ENCODE measurements around the gene VEGFB. TPM values are rescaled to one million over a fixed set of nuclear protein-coding genes. Genes with fewer than 3 reads are reported as not detected.

Gene VEGFB
- total RNA-seq, 4 donors from 2014 or later: 33.6 to 87.5 (median 58.2) TPM

DNA sequence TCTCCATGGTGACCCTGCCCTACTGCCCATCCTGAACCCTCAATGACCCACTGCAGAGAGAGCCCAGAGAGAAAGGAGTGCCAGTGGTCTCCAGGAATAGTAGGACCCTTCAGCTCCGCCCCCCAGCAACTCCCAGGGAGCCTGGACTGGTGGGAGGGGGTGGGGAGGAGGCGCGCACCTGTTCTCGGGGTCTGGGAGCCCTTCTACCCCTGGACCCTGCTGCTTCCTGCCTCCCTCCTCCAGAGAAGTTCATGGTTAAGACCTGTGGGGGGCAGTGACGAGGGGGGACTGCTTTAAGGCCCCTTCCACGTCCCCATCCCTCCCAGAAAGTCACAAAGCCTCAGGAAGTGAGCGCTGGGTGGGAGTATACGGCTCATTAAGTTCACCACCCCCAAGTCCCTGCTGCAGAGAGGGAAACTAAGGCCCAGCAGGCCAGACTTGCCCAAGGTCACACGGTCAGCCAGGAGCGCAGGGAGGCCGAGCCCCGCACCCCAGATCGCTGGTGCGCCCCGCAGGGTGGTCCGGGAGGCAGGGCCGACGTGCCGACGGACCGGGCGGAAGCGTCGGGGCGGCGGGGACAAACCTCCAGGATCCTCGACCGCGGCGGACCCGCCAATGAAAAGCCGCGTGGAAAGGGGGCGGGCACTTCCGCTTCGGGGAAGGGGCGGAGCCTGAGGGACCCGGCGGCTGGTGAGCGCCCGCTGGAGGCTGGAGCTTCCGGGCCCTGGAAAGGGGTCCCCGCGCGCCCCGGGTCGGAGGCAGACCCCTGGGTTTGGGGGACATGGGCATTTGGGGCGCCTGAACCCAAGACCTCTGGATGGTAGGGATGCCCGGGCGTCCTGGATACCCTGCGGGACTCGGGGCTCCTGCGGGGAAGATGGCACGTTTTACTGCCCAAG, 8.5 kb upstream of the VEGFB start, which contains the start of the genes NUDT22 and TRPT1:
TSS of gene NUDT22 (plus strand) at position 667 of the 899 bp plus-strand sequence. CDS start 379 bp downstream, outside the sequence.
TSS of gene TRPT1 (minus strand) at position 579 of the 899 bp plus-strand sequence. CDS start at position 253, 326 bp downstream.
- H3K27me3 ChIP-seq: no peaks in the 10 kb centered on the region
- peak; percentile 85 to 90 for DNase-seq
- intact Hi-C loops (cut with DNase I; ENCODE audit: low total_unique reads): loop anchor here (1.0 to 5.0 kb wide), 3 partner anchors 19 to 59 kb away; partner anchors contain the start of genes MACROD1 and STIP1

DNA sequence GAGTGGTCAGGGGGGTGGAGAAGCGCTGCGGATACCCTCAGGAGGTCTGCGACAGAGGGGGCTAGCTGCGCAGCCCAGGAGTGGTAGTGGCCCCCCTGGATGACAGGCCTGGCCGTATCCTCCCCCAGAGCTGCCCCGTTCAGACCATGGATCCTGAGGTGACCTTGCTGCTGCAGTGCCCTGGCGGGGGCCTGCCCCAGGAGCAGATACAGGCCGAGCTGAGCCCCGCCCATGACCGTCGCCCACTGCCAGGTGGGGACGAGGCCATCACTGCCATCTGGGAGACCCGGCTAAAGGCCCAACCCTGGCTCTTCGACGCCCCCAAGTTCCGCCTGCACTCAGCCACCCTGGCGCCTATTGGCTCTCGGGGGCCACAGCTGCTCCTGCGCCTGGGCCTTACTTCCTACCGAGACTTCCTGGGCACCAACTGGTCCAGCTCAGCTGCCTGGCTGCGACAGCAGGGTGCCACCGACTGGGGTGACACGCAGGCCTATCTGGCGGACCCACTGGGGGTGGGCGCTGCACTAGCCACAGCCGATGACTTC, 7.8 kb upstream of the VEGFB start:
- TF ChIP-seq, protein P1, sequence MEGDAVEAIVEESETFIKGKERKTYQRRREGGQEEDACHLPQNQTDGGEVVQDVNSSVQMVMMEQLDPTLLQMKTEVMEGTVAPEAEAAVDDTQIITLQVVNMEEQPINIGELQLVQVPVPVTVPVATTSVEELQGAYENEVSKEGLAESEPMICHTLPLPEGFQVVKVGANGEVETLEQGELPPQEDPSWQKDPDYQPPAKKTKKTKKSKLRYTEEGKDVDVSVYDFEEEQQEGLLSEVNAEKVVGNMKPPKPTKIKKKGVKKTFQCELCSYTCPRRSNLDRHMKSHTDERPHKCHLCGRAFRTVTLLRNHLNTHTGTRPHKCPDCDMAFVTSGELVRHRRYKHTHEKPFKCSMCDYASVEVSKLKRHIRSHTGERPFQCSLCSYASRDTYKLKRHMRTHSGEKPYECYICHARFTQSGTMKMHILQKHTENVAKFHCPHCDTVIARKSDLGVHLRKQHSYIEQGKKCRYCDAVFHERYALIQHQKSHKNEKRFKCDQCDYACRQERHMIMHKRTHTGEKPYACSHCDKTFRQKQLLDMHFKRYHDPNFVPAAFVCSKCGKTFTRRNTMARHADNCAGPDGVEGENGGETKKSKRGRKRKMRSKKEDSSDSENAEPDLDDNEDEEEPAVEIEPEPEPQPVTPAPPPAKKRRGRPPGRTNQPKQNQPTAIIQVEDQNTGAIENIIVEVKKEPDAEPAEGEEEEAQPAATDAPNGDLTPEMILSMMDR (IDR thresholded peaks at IDR 0.05 in 4 of 5, conservative IDR thresholded peaks at IDR 0.05 in 1 of 5): no peak
- TF ChIP-seq POLR2A (IDR thresholded peaks at IDR 0.05): peak in 1 of 2 donors; percentile 5
- Histone ChIP-seq H3K36me3 (no peaks in the 10 kb centered on the region), H3K9me3 (no peaks in the 10 kb centered on the region), H3K27ac (peak overlapping the region; percentile 95 to 99 (median 96)), H3K4me3 (peak overlapping the region; percentile 86 to 92 (median 88)), H3K4me1 (peaks cover 48 to 55% of the 10 kb centered on the region in 2 donors), H3K27me3 (no peaks in the 10 kb centered on the region)
- ATAC-seq: peak; percentile 32 to 48
- intact Hi-C loops (cut with DNase I; ENCODE audit: low total_unique reads): loop anchor here (1.0 to 5.0 kb wide), 3 partner anchors 19 to 59 kb away; partner anchors contain the start of genes MACROD1 and STIP1
- in situ Hi-C loops (cut with MboI; ENCODE audit: low sequenced_read_pairs in 4 of 4): no loop called here
- peak; percentile 41 to 74 for DNase-seq

More for the DNA sequence above, 8.5 kb upstream of the VEGFB start, which contains the start of the genes NUDT22 and TRPT1:
- Histone ChIP-seq H3K27ac (peak within 1 kb of the TSS; percentile 95 to 99 (median 96)), H3K4me3 (peak within 1 kb of the TSS; percentile 86 to 92 (median 88)), H3K36me3 (no peaks in the 10 kb centered on the region), H3K9me3 (no peaks in the 10 kb centered on the region), H3K4me1 (peaks cover 44 to 58% of the 10 kb centered on the region in 2 donors)
- TF ChIP-seq POLR2A (IDR thresholded peaks at IDR 0.05): peak; percentile 91 to 98
- TF ChIP-seq, protein P1 (IDR thresholded peaks at IDR 0.05 in 4 of 5, conservative IDR thresholded peaks at IDR 0.05 in 1 of 5): peak in 4 of 5 experiments; percentile 6 to 37 (median 32)
- in situ Hi-C loops (cut with MboI; ENCODE audit: low sequenced_read_pairs in 4 of 4): no loop called here
- peak; percentile 70 to 72 for ATAC-seq

DNA sequence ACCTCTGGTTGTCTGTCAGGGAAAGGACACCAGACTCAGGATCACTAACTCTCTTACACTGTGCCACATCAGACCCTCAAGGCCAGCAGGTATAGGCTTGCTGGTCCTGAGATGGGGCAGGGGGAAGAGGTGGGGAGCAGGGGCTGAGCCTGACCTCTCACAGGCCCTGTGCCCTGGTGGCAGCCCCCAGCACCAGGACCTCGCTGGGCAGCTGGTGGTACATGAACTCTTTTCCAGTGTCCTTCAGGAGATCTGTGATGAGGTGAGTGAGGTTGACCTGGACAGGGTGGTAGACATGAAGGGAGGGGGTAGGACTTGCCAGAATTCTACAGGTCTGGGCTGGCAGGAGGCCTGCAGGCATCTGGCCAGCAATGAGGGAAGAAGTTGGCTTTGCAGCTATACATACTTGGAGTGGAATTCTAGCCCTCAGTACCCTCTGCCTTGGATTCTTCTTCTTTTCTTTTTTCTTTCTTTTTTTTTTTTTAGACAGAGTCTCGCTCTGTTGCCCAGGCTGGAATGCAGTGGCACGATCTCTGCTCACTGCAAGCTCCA, 6.9 kb upstream of the VEGFB start:
- no peak for ATAC-seq
- no peaks in the 10 kb centered on the region for H3K36me3 ChIP-seq
- no peaks in the 10 kb centered on the region for H3K9me3 ChIP-seq
- TF ChIP-seq, protein P1 (IDR thresholded peaks at IDR 0.05 in 4 of 5, conservative IDR thresholded peaks at IDR 0.05 in 1 of 5): no peak
- TF ChIP-seq POLR2A (IDR thresholded peaks at IDR 0.05): no peak
- H3K27ac ChIP-seq: peak overlapping the region; percentile 95 to 99 (median 96)
- peaks cover 47 to 53% of the 10 kb centered on the region in 2 donors for H3K4me1 ChIP-seq
- no peaks in the 10 kb centered on the region for H3K27me3 ChIP-seq
- intact Hi-C loops (cut with DNase I; ENCODE audit: low total_unique reads) (loop anchor here (2.0 to 5.0 kb wide), 2 partner anchors 41 to 60 kb away; partner anchors contain the start of genes MACROD1 and STIP1), in situ Hi-C loops (cut with MboI; ENCODE audit: low sequenced_read_pairs in 4 of 4) (no loop called here)
- peak overlapping the region; percentile 86 to 92 (median 88) for H3K4me3 ChIP-seq
- DNase-seq: no peak

DNA sequence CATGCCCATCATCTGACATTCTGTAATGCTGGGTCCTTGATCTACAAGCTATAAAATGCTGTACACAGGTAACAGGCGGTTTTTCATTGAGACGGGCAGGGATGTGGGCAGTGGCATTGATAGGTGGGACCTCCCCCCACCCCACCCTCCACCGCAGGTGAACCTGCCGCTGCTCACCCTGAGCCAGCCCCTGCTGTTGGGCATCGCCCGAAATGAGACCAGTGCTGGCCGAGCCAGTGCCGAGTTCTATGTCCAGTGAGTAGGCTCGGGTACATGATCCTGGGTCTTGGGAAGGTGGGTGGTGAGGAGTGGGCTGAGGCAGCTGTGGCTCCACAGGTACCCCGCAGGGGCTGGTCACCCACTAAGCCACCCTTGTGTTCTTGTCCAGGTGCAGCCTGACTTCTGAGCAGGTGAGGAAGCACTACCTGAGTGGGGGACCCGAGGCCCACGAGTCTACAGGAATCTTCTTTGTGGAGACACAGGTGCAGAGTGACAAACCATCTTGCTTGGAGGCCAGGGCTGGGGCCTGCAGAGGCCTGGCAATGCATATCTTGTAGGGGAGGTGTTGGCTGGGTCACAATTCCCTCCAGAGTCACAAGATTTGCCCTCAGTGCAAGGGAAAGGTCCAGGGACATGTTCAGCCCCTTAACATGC, 5.2 kb upstream of the VEGFB start:
- ATAC-seq (no peak), DNase-seq (no peak)
- Histone ChIP-seq H3K27me3 (no peaks in the 10 kb centered on the region), H3K9me3 (no peaks in the 10 kb centered on the region), H3K36me3 (no peaks in the 10 kb centered on the region), H3K4me3 (peak overlapping the region in 3 of 4 donors; percentile 64 to 84 (median 76)), H3K4me1 (peaks cover 49 to 50% of the 10 kb centered on the region in 2 donors), H3K27ac (peak overlapping the region; percentile 90 to 97 (median 92))
- TF ChIP-seq, protein P1 (IDR thresholded peaks at IDR 0.05 in 4 of 5, conservative IDR thresholded peaks at IDR 0.05 in 1 of 5): no peak
- TF ChIP-seq POLR2A (IDR thresholded peaks at IDR 0.05): no peak
- in situ Hi-C loops (cut with MboI; ENCODE audit: low sequenced_read_pairs in 4 of 4): no loop called here
- intact Hi-C loops (cut with DNase I; ENCODE audit: low total_unique reads): loop anchor here (5.0 kb wide), 1 partner anchor 62 kb away; the partner anchor contains the start of gene MACROD1

Measured in gastrocnemius medialis (tissue), 4 donors.